ENCODE results near the gene LRFN3. TPM values are rescaled to one million over a fixed set of nuclear protein-coding genes. Genes with fewer than 3 reads are reported as not detected.
A peak's percentile ranks its signal among the peaks of the same experiment; 100 is the strongest.

Gene LRFN3
- total and polyA plus RNA-seq, 2 of the 13 experiments (the other 11 are each of a cell fraction or from before 2014, with no cell fraction given) = 0.74 to 1.6 TPM

- H3K4me1 ChIP-seq (ENCODE audit: insufficient read depth, low read length) = peaks cover 42% of the 10 kb centered on the region
- no peaks in the 10 kb centered on the region for H3K9me3 ChIP-seq (ENCODE audit: low read length)
- H3K36me3 ChIP-seq (replicated peaks in 1 of 2; ENCODE audit: control insufficient read depth in 1 of 2, insufficient read depth in 2 of 2, low read length in 2 of 2) = peaks cover 3 to 16% of the 10 kb centered on the region in 2 experiments; a peak in 2 of 5 replicates
- intact Hi-C loops (cut with micrococcal nuclease; ENCODE audit: unreplicated experiment) (loop anchor here (5.0 kb wide), 1 partner anchor 38 kb away; the partner anchor contains the start of gene LRFN3), in situ Hi-C loops (cut with HindIII; ENCODE audit: extremely low pct_ligation_motif_present, low pct_unique_long_range_greater_than_20kb) (no loop called here)
- peak overlapping the region; percentile 44 for H2AFZ ChIP-seq (ENCODE audit: low read length)
- H3K79me2 ChIP-seq (ENCODE audit: insufficient read depth, low read length) = no peaks in the 10 kb centered on the region
- ChIA-PET CTCF (ENCODE audit: low intra/inter-chr PET ratio, low total read pairs) (no interaction called here), POLR2A (interaction anchor here (1.1 to 1.7 kb wide), 2 partner anchors 32 to 154 kb away, joined by 4 read pairs; partner anchors contain the start of gene THAP8)
- DNase-seq (ENCODE audit: low spot score) = peak; percentile 47
- peak overlapping the region; percentile 90 to 92 (median 92) for H3K4me3 ChIP-seq (replicated peaks in 1 of 3; ENCODE audit: insufficient read depth in 1 of 3, low read depth in 2 of 3, low read length in 3 of 3)
- 0 out of 5 replicates have a peak, but pooled peaks cover 0 to 9% of the 10 kb centered on the region in 2 experiments for H3K27me3 ChIP-seq (ENCODE audit: control insufficient read depth in 1 of 2, insufficient read depth in 2 of 2, low read length in 2 of 2)
- H3K9ac ChIP-seq (ENCODE audit: insufficient read depth, low read depth, low read length) = peak overlapping the region; percentile 73
- FAIRE-seq = no peak
- peak; percentile 80 for ATAC-seq
- peak overlapping the region; percentile 55 for H3K27ac ChIP-seq (ENCODE audit: extremely low read length, insufficient read depth, low read length)
- WGBS (ENCODE audit: low lambda C conversion rate) = under 1% methylated on average over 26 of the region's 43 CpGs
- no TSS peak for BruUV-seq (replicated peaks)
- peak overlapping the region; percentile 78 for H3K4me2 ChIP-seq (ENCODE audit: low read depth, low read length)
- H4K20me1 ChIP-seq (ENCODE audit: insufficient read depth, low read length) = no peaks in the 10 kb centered on the region
- TF ChIP-seq ZNF543 (CRISPR knock-in tag; IDR thresholded peaks at IDR 0.05) (no peak; the same call in 1 of the 2 replicates), ZNF367 (CRISPR knock-in tag; IDR thresholded peaks at IDR 0.05; ENCODE audit: borderline replicate concordance) (no peak), SMARCE1 (IDR thresholded peaks at IDR 0.05; ENCODE audit: borderline replicate concordance) (no peak), PCBP1 (IDR thresholded peaks at IDR 0.05; ENCODE audit: borderline replicate concordance, low read depth, low read length) (peak; percentile 82; the same call in 1 of the 2 replicates), HNRNPK (IDR thresholded peaks at IDR 0.05; ENCODE audit: low read depth, low read length, poor library complexity, severe bottlenecking) (peak; percentile 96), HBP1 (CRISPR knock-in tag; IDR thresholded peaks at IDR 0.05; ENCODE audit: low read depth) (no peak), ZBTB20 (CRISPR knock-in tag; IDR thresholded peaks at IDR 0.05; ENCODE audit: borderline replicate concordance, low read depth) (no peak), ZNF678 (CRISPR knock-in tag; IDR thresholded peaks at IDR 0.05) (no peak), HNRNPLL (IDR thresholded peaks at IDR 0.05; ENCODE audit: low read depth, low read length, poor library complexity, severe bottlenecking) (peak; percentile 39), KAT7 (CRISPR knock-in tag; IDR thresholded peaks at IDR 0.05; ENCODE audit: borderline replicate concordance) (no peak), ZNF460 (CRISPR knock-in tag; IDR thresholded peaks at IDR 0.05; ENCODE audit: borderline replicate concordance) (no peak), ATF4 (CRISPR knock-in tag; IDR thresholded peaks at IDR 0.05) (no peak), ZC3H13 (CRISPR knock-in tag; IDR thresholded peaks at IDR 0.05) (no peak), NFE2L2 (IDR thresholded peaks at IDR 0.05; ENCODE audit: low read length) (no peak), MATR3 (CRISPR knock-in tag; IDR thresholded peaks at IDR 0.05) (no peak), TFDP2 (CRISPR knock-in tag; IDR thresholded peaks at IDR 0.05) (peak; percentile 58), ZNF275 (CRISPR knock-in tag; IDR thresholded peaks at IDR 0.05; ENCODE audit: borderline replicate concordance) (no peak), HOXA3 (CRISPR knock-in tag; IDR thresholded peaks at IDR 0.05) (peak; percentile 68), ETV5 (CRISPR knock-in tag; IDR thresholded peaks at IDR 0.05; ENCODE audit: borderline replicate concordance) (peak; percentile 32; the same call in 1 of the 2 replicates), IKZF1 (IDR thresholded peaks at IDR 0.05) (no peak), POLR2AphosphoS5 (IDR thresholded peaks at IDR 0.05; ENCODE audit: low read depth, low read length) (peak; percentile 46)
Observed at GRCh38 chr19:35899547-35900214, 36.5 kb upstream of the LRFN3 start.

Data from HepG2 (cell line).